ENCODE measurements around the gene UBAP2L. TPM values are rescaled to one million over a fixed set of nuclear protein-coding genes. Genes with fewer than 3 reads are reported as not detected.

Gene UBAP2L
- total and polyA plus RNA-seq, 2 experiments from 2014 or later: 98.5 to 157 TPM

DNA sequence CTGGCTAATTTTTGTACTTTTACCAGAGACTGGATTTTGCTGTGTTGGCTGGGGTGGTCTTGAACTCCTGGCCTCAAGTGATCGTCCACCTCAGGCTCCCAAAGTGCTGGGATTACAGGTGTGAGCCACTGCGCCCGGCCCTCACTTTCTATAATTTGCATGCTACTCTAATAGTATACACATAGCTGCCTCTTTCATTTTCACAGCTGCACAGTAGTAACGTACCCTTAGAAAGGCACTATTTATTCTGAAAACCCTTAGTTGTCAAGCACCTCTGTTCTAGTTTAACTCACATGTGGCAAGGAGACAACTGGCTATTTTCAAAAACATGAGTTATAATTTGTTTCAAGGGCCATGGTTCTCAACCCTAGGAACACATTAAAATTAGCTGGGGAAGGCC, 46.1 kb upstream of the UBAP2L start (continued):
- TF ChIP-seq ZNF462 (CRISPR knock-in tag; IDR thresholded peaks at IDR 0.05): no peak

- Histone ChIP-seq H3K4me3 (no peak overlapping the region), H3K27me3 (ENCODE audit: insufficient read depth) (no peaks in the 10 kb centered on the region), H3K4me1 (ENCODE audit: insufficient read depth) (peaks cover 38% of the 10 kb centered on the region), H4K20me1 (replicated peaks; ENCODE audit: insufficient read depth) (peaks cover 76% of the 10 kb centered on the region), H3F3A (replicated peaks; ENCODE audit: low read depth) (peaks cover 9% of the 10 kb centered on the region; the same call in 1 of the 2 replicates), H3K9me2 (ENCODE audit: insufficient read depth) (no peaks in the 10 kb centered on the region), H3K36me3 (ENCODE audit: insufficient read depth) (peaks cover 34% of the 10 kb centered on the region), H3K4me2 (no peak overlapping the region), H3K27ac (ENCODE audit: low read depth) (no peak overlapping the region), H3K79me2 (replicated peaks; ENCODE audit: insufficient read depth) (peaks cover 98% of the 10 kb centered on the region), H2AFZ (no peak overlapping the region)
- ATAC-seq (no peak), DNase-seq (ENCODE audit: low spot score) (no peak)
- peaks cover 42% of the 10 kb centered on the region for H3K4me1 Mint-ChIP-seq
- no peaks in the 10 kb centered on the region for H3K9me3 Mint-ChIP-seq
- H3K4me3 Mint-ChIP-seq: no peak overlapping the region
- H3K27me3 Mint-ChIP-seq (ENCODE audit: insufficient read depth, low read depth, poor library complexity): peaks cover 3% of the 10 kb centered on the region
- peaks cover 80% of the 10 kb centered on the region for H3K36me3 Mint-ChIP-seq (ENCODE audit: low read depth)
- H3K27ac Mint-ChIP-seq: no peak overlapping the region; the same call in 1 of the 2 replicates
- no peak for TF ChIP-seq POLR2AphosphoS5 (IDR thresholded peaks at IDR 0.05; ENCODE audit: low read depth)
- TF ChIP-seq, protein P1, sequence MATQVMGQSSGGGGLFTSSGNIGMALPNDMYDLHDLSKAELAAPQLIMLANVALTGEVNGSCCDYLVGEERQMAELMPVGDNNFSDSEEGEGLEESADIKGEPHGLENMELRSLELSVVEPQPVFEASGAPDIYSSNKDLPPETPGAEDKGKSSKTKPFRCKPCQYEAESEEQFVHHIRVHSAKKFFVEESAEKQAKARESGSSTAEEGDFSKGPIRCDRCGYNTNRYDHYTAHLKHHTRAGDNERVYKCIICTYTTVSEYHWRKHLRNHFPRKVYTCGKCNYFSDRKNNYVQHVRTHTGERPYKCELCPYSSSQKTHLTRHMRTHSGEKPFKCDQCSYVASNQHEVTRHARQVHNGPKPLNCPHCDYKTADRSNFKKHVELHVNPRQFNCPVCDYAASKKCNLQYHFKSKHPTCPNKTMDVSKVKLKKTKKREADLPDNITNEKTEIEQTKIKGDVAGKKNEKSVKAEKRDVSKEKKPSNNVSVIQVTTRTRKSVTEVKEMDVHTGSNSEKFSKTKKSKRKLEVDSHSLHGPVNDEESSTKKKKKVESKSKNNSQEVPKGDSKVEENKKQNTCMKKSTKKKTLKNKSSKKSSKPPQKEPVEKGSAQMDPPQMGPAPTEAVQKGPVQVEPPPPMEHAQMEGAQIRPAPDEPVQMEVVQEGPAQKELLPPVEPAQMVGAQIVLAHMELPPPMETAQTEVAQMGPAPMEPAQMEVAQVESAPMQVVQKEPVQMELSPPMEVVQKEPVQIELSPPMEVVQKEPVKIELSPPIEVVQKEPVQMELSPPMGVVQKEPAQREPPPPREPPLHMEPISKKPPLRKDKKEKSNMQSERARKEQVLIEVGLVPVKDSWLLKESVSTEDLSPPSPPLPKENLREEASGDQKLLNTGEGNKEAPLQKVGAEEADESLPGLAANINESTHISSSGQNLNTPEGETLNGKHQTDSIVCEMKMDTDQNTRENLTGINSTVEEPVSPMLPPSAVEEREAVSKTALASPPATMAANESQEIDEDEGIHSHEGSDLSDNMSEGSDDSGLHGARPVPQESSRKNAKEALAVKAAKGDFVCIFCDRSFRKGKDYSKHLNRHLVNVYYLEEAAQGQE (IDR thresholded peaks at IDR 0.05; ENCODE audit: unreplicated experiment): no peak
- no peak for TF ChIP-seq ZNF331 (CRISPR knock-in tag; IDR thresholded peaks at IDR 0.05; ENCODE audit: low read depth)
- TF ChIP-seq ZNF462 (CRISPR knock-in tag; IDR thresholded peaks at IDR 0.05): no peak
- no peak for TF ChIP-seq NANOG (IDR thresholded peaks at IDR 0.05; ENCODE audit: borderline replicate concordance)
- TF ChIP-seq STAT1 (IDR thresholded peaks at IDR 0.05; ENCODE audit: unreplicated experiment): no peak
Measured at GRCh38 chr1:154176337-154176736, 44.4 kb upstream of the UBAP2L start.

Data from GM23338 (cell line).